CD14-positive monocyte (primary cell): Measurements from ENCODE around the gene FAM13A. TPM values are rescaled to one million over a fixed set of nuclear protein-coding genes. Genes with fewer than 3 reads are reported as not detected.

ENCODE experiments used
- DNase-seq, 3 donors: peaks; one replicate each; pipeline ENCODE4 v3.0.0-alpha.2; 2011 to 2022
- H2AFZ ChIP-seq: 2 replicates; pipeline ENCODE4 v1.6.0; 2012; ENCODE audit warnings: mild to moderate bottlenecking, low read depth, low read length, inconsistent platforms; ENCODE audit not compliant: insufficient read depth, poor library complexity, severe bottlenecking
- H3K27ac ChIP-seq, 2 donors: 1 replicate in 1 of 2; 2 replicates in 1 of 2; pipeline ENCODE4 v1.5.1; 2012 to 2013; ENCODE audit warnings: low read length in 2 of 2, control low read depth in 1 of 2, inconsistent platforms in 1 of 2, low read depth in 1 of 2, mild to moderate bottlenecking in 1 of 2
- H3K27me3 ChIP-seq, 2 donors: one replicate each; pipeline versions ENCODE4 v1.6.0 to v1.6.1; 2011 to 2013; ENCODE audit warnings: low read length in 2 of 2; ENCODE audit not compliant: control insufficient read depth in 2 of 2, insufficient read depth in 2 of 2
- H3K36me3 ChIP-seq, 2 donors: replicated peaks in 1 of 2; 1 replicate in 1 of 2; 2 replicates in 1 of 2; pipeline versions ENCODE4 v1.5.1 to v1.6.1; 2012 to 2013; ENCODE audit warnings: low read length in 2 of 2, control low read depth in 1 of 2, inconsistent platforms in 1 of 2, mild to moderate bottlenecking in 1 of 2; ENCODE audit not compliant: insufficient read depth in 2 of 2, control insufficient read depth in 1 of 2
- H3K4me1 ChIP-seq, 2 donors: 1 replicate in 1 of 2; 2 replicates in 1 of 2; pipeline versions ENCODE4 v1.5.1 to v1.6.1; 2012 to 2013; ENCODE audit warnings: low read length in 2 of 2, control low read depth in 1 of 2, inconsistent platforms in 1 of 2, mild to moderate bottlenecking in 1 of 2, moderate library complexity in 1 of 2; ENCODE audit not compliant: insufficient read depth in 2 of 2, control insufficient read depth in 1 of 2
- H3K4me2 ChIP-seq: replicated peaks from 2 replicates; pipeline ENCODE3; 2012; ENCODE audit warnings: low read length, moderate library complexity, mild to moderate bottlenecking; ENCODE audit not compliant: poor library complexity, severe bottlenecking; ENCODE audit errors: extremely low read depth
- H3K4me3 ChIP-seq, 3 experiments: fragments of 200-600 bp in 1 of 3; sonication (generic) in 1 of 3; replicated peaks in 1 of 3; 1 replicate in 2 of 3; 2 replicates in 1 of 3; pipeline ENCODE4 v1.5.1; 2011 to 2013; ENCODE audit warnings: low read length in 3 of 3, mild to moderate bottlenecking in 3 of 3, control low read depth in 2 of 3, low read depth in 2 of 3, inconsistent platforms in 1 of 3, moderate library complexity in 1 of 3
- H3K79me2 ChIP-seq: 2 replicates; pipeline ENCODE4 v1.6.0; 2012; ENCODE audit warnings: mild to moderate bottlenecking, control low read depth, inconsistent platforms, low read length, moderate library complexity; ENCODE audit not compliant: insufficient read depth
- H3K9ac ChIP-seq: 2 replicates; pipeline ENCODE4 v1.6.0; 2017; ENCODE audit warnings: low read length, mild to moderate bottlenecking; ENCODE audit not compliant: insufficient read depth, poor library complexity, severe bottlenecking
- H3K9me3 ChIP-seq, 2 donors: replicated peaks in 1 of 2; 1 replicate in 1 of 2; 2 replicates in 1 of 2; pipeline versions ENCODE4 v1.5.1 to v1.6.1; 2012 to 2013; ENCODE audit warnings: low read length in 2 of 2, control low read depth in 1 of 2; ENCODE audit not compliant: control insufficient read depth in 1 of 2, insufficient read depth in 1 of 2
- H4K20me1 ChIP-seq: 2 replicates; pipeline ENCODE4 v1.6.0; 2012; ENCODE audit warnings: mild to moderate bottlenecking, low read length, control low read depth, moderate library complexity; ENCODE audit not compliant: insufficient read depth
- H3K27ac Mint-ChIP-seq, 7 donors: one replicate each; pipeline ENCODE4 v1.8.0; 2020; ENCODE audit warnings: mild to moderate bottlenecking in 7 of 7, mixed read lengths in 7 of 7, moderate library complexity in 6 of 7, inconsistent platforms in 2 of 7
- H3K27me3 Mint-ChIP-seq, 3 donors: one replicate each; pipeline ENCODE4 v1.8.0; 2021 to 2022; ENCODE audit warnings: low read depth in 3 of 3, mild to moderate bottlenecking in 3 of 3, mixed read lengths in 3 of 3, moderate library complexity in 3 of 3, inconsistent platforms in 1 of 3
- H3K36me3 Mint-ChIP-seq, 2 donors: one replicate each; pipeline ENCODE4 v1.8.0; 2020; ENCODE audit warnings: mixed read lengths in 2 of 2, inconsistent platforms in 1 of 2, mild to moderate bottlenecking in 1 of 2
- H3K4me1 Mint-ChIP-seq: one replicate; pipeline ENCODE4 v1.8.0; 2020; ENCODE audit warnings: mild to moderate bottlenecking, mixed read lengths
- H3K4me3 Mint-ChIP-seq, 2 donors: one replicate each; pipeline ENCODE4 v1.8.0; 2020; ENCODE audit warnings: mild to moderate bottlenecking in 2 of 2, mixed read lengths in 2 of 2, moderate library complexity in 1 of 2
- H3K9me3 Mint-ChIP-seq, 7 donors: one replicate each; pipeline ENCODE4 v1.8.0; 2020 to 2022; ENCODE audit warnings: mixed read lengths in 7 of 7, mild to moderate bottlenecking in 6 of 7, moderate library complexity in 6 of 7, inconsistent platforms in 2 of 7
- CTCF ChIP-seq: fragments of 200-600 bp; IDR thresholded peaks from one replicate; pipeline ENCODE4 v1.8.0; 2022; ENCODE audit warnings: antibody characterized with exemption, mild to moderate bottlenecking
- WGBS: methylation state at CpG from one replicate; pipeline ENCODE4 v1.1.5; 2013; ENCODE audit warnings: missing lambda C conversion rate; ENCODE audit not compliant: insufficient coverage; 5-methylcytosine and 5-hydroxymethylcytosine counted together
- intact Hi-C, 2 donors: fragments of 100-400 bp; cut with micrococcal nuclease; formaldehyde crosslinking; loops; one replicate each; pipeline versions ENCODE4 v1.15.0 to v1.15.1; 2023
- polyA plus RNA-seq, 3 donors: library from polyadenylated mRNA; depleted of rRNA in 1 of 3; unstranded in 2 of 3; stranded (reverse) in 1 of 3; fragments of 300-500 nt in 2 of 3; fragments of >200 nt in 1 of 3; fragmentation: Illumina TruSeq in 2 of 3; gene quantifications; 1 replicate in 2 of 3; 2 replicates in 1 of 3; pipeline ENCODE4 v1.2.3, GENCODE V29; 2012 to 2021

Gene FAM13A
- polyA plus RNA-seq, 3 donors: 5.3 to 20.0 (median 6.5) TPM

DNA sequence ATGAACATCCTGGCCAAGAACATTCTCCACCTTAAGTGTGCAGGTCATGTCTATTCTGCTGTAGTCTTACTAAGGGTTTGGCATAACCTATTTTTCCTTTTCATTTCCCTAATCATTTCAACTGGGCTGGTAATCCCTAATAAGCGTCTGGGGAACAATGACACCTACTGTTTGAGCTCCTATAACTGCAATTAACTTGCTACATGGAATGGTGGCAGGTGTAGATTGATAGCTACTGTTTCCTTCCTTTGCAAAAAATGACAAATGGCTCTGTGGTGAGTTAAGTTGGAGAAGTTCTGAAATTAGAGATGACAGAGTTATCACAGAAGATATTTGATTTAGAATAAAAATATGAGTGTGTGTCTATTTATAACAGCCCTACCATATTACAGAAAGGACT lies 254.8 kb downstream of the FAM13A start:
- Mint-ChIP-seq H3K36me3 (peaks cover 48 to 58% of the 10 kb centered on the region in 2 donors), H3K4me1 (peaks cover 23% of the 10 kb centered on the region), H3K4me3 (no peak overlapping the region), H3K27ac (no peak overlapping the region), H3K27me3 (no peaks in the 10 kb centered on the region), H3K9me3 (peaks cover 0 to 3% (median 0%) of the 10 kb centered on the region in 7 donors)
- peaks cover 21% of the 10 kb centered on the region for H3K79me2 ChIP-seq
- no peak overlapping the region for H3K4me2 ChIP-seq
- no peak overlapping the region for H2AFZ ChIP-seq
- no peak overlapping the region for H3K27ac ChIP-seq
- no peak for DNase-seq
- H4K20me1 ChIP-seq: peaks cover 54% of the 10 kb centered on the region
- peaks cover 18 to 23% of the 10 kb centered on the region in 2 donors for H3K4me1 ChIP-seq
- intact Hi-C loops: no loop called here
- WGBS: no CpG with 5 or more reads among the region's 1 CpG
- no peak for TF ChIP-seq CTCF
- H3K9ac ChIP-seq: no peak overlapping the region
- H3K36me3 ChIP-seq: peaks cover 13 to 37% of the 10 kb centered on the region in 2 donors
- no peak overlapping the region for H3K4me3 ChIP-seq
- H3K27me3 ChIP-seq: no peaks in the 10 kb centered on the region
- H3K9me3 ChIP-seq: no peaks in the 10 kb centered on the region

GRCh38 chr4:88799900-88800299 lies 257.1 kb downstream of the FAM13A start:
- Histone ChIP-seq H4K20me1 (peaks cover 36% of the 10 kb centered on the region), H3K36me3 (peaks cover 13 to 41% of the 10 kb centered on the region in 2 donors), H3K79me2 (peaks cover 13% of the 10 kb centered on the region), H3K4me1 (peaks cover 18 to 23% of the 10 kb centered on the region in 2 donors), H3K9ac (no peak overlapping the region), H3K4me3 (no peak overlapping the region), H3K27me3 (no peaks in the 10 kb centered on the region), H3K27ac (no peak overlapping the region), H3K4me2 (no peak overlapping the region), H3K9me3 (no peaks in the 10 kb centered on the region), H2AFZ (no peak overlapping the region)
- Mint-ChIP-seq H3K9me3 (peaks cover 0 to 3% (median 0%) of the 10 kb centered on the region in 7 donors), H3K4me1 (peaks cover 19% of the 10 kb centered on the region), H3K27ac (peak overlapping the region in 2 of 7 donors; percentile 49 to 55), H3K36me3 (peaks cover 47 to 51% of the 10 kb centered on the region in 2 donors), H3K4me3 (no peak overlapping the region), H3K27me3 (no peaks in the 10 kb centered on the region)
- intact Hi-C loops: no loop called here
- DNase-seq: no peak
- TF ChIP-seq CTCF: no peak
- WGBS: no CpG with 5 or more reads among the region's 1 CpG
